Fibroblast of lung (primary cell): ENCODE data around the gene TCP1. TPM values are rescaled to one million over a fixed set of nuclear protein-coding genes. Genes with fewer than 3 reads are reported as not detected.
"Not testable (repeated sequence)": the region's sequence is repeated elsewhere in the genome, so short reads cannot be mapped to it uniquely, and the experiment has no call there.

ENCODE experiments used
- DNase-seq, 2 donors: peaks; one replicate each; pipeline versions ENCODE4 v3.0.0 to v3.0.0-alpha.2; 2010; ENCODE audit warnings: low read depth in 2 of 2
- H2AFZ ChIP-seq: 2 replicates; pipeline ENCODE4 v1.5.1; 2012; ENCODE audit warnings: low read length, control low read depth, inconsistent platforms
- H3K27ac ChIP-seq: 2 replicates; pipeline ENCODE4 v1.5.1; 2011; ENCODE audit warnings: low read length, control low read depth; ENCODE audit not compliant: insufficient read depth
- H3K27me3 ChIP-seq: 2 replicates; pipeline ENCODE4 v1.5.1; 2011; ENCODE audit warnings: mild to moderate bottlenecking, low read length; ENCODE audit not compliant: control insufficient read depth, insufficient read depth
- H3K36me3 ChIP-seq: 2 replicates; pipeline ENCODE4 v1.5.1; 2011; ENCODE audit warnings: low read length; ENCODE audit not compliant: control insufficient read depth, insufficient read depth
- H3K4me1 ChIP-seq: 2 replicates; pipeline ENCODE4 v1.5.1; 2011; ENCODE audit warnings: low read length; ENCODE audit not compliant: control insufficient read depth, insufficient read depth; ENCODE audit errors: extremely low read depth
- H3K4me2 ChIP-seq: 2 replicates; pipeline ENCODE4 v1.5.1; 2011; ENCODE audit warnings: low read length, control low read depth; ENCODE audit not compliant: insufficient read depth; ENCODE audit errors: extremely low read depth
- H3K4me3 ChIP-seq, 4 experiments: fragments of 200-600 bp in 1 of 4; sonication (generic) in 1 of 4; replicated peaks in 1 of 4; 2 replicates each; pipeline ENCODE4 v1.5.1; 2011 to 2016; ENCODE audit warnings: low read length in 4 of 4, low read depth in 3 of 4, mild to moderate bottlenecking in 3 of 4, control low read depth in 2 of 4, inconsistent platforms in 1 of 4, mixed read lengths in 1 of 4; ENCODE audit not compliant: insufficient read depth in 1 of 4; ENCODE audit errors: control extremely low read depth in 1 of 4
- H3K79me2 ChIP-seq: 2 replicates; pipeline ENCODE4 v1.5.1; 2012; ENCODE audit warnings: mild to moderate bottlenecking, low read length, inconsistent platforms; ENCODE audit not compliant: control insufficient read depth, insufficient read depth
- H3K9ac ChIP-seq: 2 replicates; pipeline ENCODE4 v1.5.1; 2011; ENCODE audit warnings: mild to moderate bottlenecking, low read length, control low read depth; ENCODE audit not compliant: insufficient read depth
- H3K9me3 ChIP-seq: 2 replicates; pipeline ENCODE4 v1.5.1; 2012; ENCODE audit warnings: low read depth, low read length; ENCODE audit not compliant: control insufficient read depth, insufficient read depth
- H4K20me1 ChIP-seq: 2 replicates; pipeline ENCODE4 v1.5.1; 2011; ENCODE audit warnings: low read length; ENCODE audit not compliant: control insufficient read depth, insufficient read depth; ENCODE audit errors: extremely low read depth
- CTCF ChIP-seq, 2 donors: IDR thresholded peaks in 1 of 2; conservative IDR thresholded peaks in 1 of 2; 1 replicate in 1 of 2; 2 replicates in 1 of 2; pipeline ENCODE4 v1.5.1; 2011 to 2012; ENCODE audit warnings: low read length in 2 of 2, control low read depth in 1 of 2, inconsistent platforms in 1 of 2, low read depth in 1 of 2, mild to moderate bottlenecking in 1 of 2
- EZH2 ChIP-seq: IDR thresholded peaks from 2 replicates; pipeline ENCODE4 v1.5.1; 2012; ENCODE audit warnings: low read length, control low read depth, mild to moderate bottlenecking; ENCODE audit errors: missing control alignments
- polyA plus RNA-seq, 2 donors: library from polyadenylated mRNA; depleted of rRNA in 1 of 2; stranded (reverse) in 1 of 2; unstranded in 1 of 2; fragments of >200 nt; gene quantifications; 2 replicates each; pipeline ENCODE4 v1.2.1, GENCODE V29; 2011 to 2012; ENCODE audit warnings: missing spikeins in 1 of 2
- total RNA-seq: library from RNA; depleted of rRNA; stranded (reverse); fragments of >200 nt; gene quantifications from 2 replicates; pipeline ENCODE4 v1.2.1, GENCODE V29; 2014

The TCP1 gene
- total and polyA plus RNA-seq, 2 donors (not counting 1 experiment from before 2014, with no cell fraction given): 142 to 231 TPM

DNA sequence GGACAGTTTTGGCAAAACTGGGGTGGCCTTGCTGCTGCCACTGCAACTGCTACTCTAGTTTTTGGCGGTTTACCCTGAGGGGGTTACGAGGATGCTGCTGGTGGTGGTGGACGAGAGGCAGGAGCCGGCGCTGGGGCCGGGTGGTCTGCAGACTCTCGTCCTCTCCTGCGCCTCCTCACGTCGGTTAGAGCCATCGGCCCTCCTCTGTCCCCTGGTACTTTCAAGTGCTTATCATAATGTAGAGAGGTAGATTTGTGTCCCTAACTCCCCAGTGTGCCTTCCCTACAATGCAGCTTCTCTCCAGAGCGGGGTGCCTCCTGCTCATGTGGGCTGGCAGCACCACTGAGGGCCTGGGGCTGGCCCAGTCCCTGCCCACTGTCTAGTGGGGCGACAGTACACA lies 36.6 kb upstream of the TCP1 start:
- no peaks in the 10 kb centered on the region for H3K4me1 ChIP-seq
- no peaks in the 10 kb centered on the region for H3K9me3 ChIP-seq
- DNase-seq: no peak
- H3K79me2 ChIP-seq: no peaks in the 10 kb centered on the region
- H3K27ac ChIP-seq: no peak overlapping the region
- no peaks in the 10 kb centered on the region for H3K27me3 ChIP-seq
- no peak overlapping the region for H3K4me3 ChIP-seq
- H3K4me2 ChIP-seq: no peak overlapping the region
- TF ChIP-seq EZH2 (no peak), CTCF (conservative IDR thresholded peaks at IDR 0.05 in 1 of 2, IDR thresholded peaks at IDR 0.05 in 1 of 2; ENCODE audit: low read depth in 1 of 2, low read length in 2 of 2) (no peak)
- H2AFZ ChIP-seq: no peak overlapping the region
- no peak overlapping the region for H3K9ac ChIP-seq
- no peaks in the 10 kb centered on the region for H3K36me3 ChIP-seq
- H4K20me1 ChIP-seq: no peaks in the 10 kb centered on the region

- not testable (repeated sequence) for H3K79me2 ChIP-seq, H3K9me3 ChIP-seq, H3K4me2 ChIP-seq, DNase-seq, H3K27ac ChIP-seq, H3K4me1 ChIP-seq, H3K27me3 ChIP-seq, H3K36me3 ChIP-seq, H3K9ac ChIP-seq, H4K20me1 ChIP-seq, H2AFZ ChIP-seq, H3K4me3 ChIP-seq
Measured at GRCh38 chr6:159824690-159825089, 35.3 kb upstream of the TCP1 start.

- no peak overlapping the region for H3K27ac ChIP-seq
- H3K79me2 ChIP-seq: no peaks in the 10 kb centered on the region
Measured at GRCh38 chr6:159823953-159824352, 34.6 kb upstream of the TCP1 start.

More at GRCh38 chr6:159823953-159824352, 34.6 kb upstream of the TCP1 start:
- no peaks in the 10 kb centered on the region for H3K9me3 ChIP-seq
- no peak overlapping the region for H3K9ac ChIP-seq
- H3K4me3 ChIP-seq: no peak overlapping the region
- H4K20me1 ChIP-seq: no peaks in the 10 kb centered on the region
- TF ChIP-seq EZH2 (no peak), CTCF (conservative IDR thresholded peaks at IDR 0.05 in 1 of 2, IDR thresholded peaks at IDR 0.05 in 1 of 2; ENCODE audit: low read depth in 1 of 2, low read length in 2 of 2) (no peak)
- no peak overlapping the region for H3K4me2 ChIP-seq
- no peak for DNase-seq
- H2AFZ ChIP-seq: no peak overlapping the region
- H3K36me3 ChIP-seq: no peaks in the 10 kb centered on the region
- H3K27me3 ChIP-seq: peaks cover 14% of the 10 kb centered on the region
- no peaks in the 10 kb centered on the region for H3K4me1 ChIP-seq
